GM12878 (cell line): ENCODE measurements around the gene TRIOBP. TPM values are rescaled to one million over a fixed set of nuclear protein-coding genes. Genes with fewer than 3 reads are reported as not detected.
"Not testable (repeated sequence)": the region's sequence is repeated elsewhere in the genome, so short reads cannot be mapped to it uniquely, and the experiment has no call there.

Experiments used
- ATAC-seq: fragments of 200-7000 bp; cut with Tn5 transposase; 3 replicates; pipeline ENCODE4 v1.9.1; 2020; ENCODE audit warnings: mild to moderate bottlenecking, moderate library complexity
- BruUV-seq: library from RNA; stranded (reverse); fragments of 400-500 nt; replicated peaks from 2 replicates; lab custom pipeline; 2021; lab: Mats Ljungman, UMichigan
- CTCF ChIA-PET: fragments of 300-600 bp; sonication (Branson Sonifier 250); formaldehyde crosslinking; extraction: SDS; loops from one replicate; lab custom pipeline; 2021; ENCODE audit warnings: inconsistent platforms; lab: Yijun Ruan, JAX
- POLR2A ChIA-PET: fragments of 350-600 bp; formaldehyde crosslinking; extraction: SDS; loops from one replicate; lab custom pipeline; 2021; ENCODE audit warnings: inconsistent platforms; lab: Charles Lee
- RAD21 ChIA-PET: fragments of 300-600 bp; sonication (Branson Sonifier 250); formaldehyde crosslinking; loops from one replicate; lab custom pipeline; 2023; ENCODE audit warnings: antibody characterized with exemption; ENCODE audit not compliant: unreplicated experiment; lab: Charles Lee
- SMC1A ChIA-PET: fragments of 300-600 bp; sonication (Branson Sonifier 250); formaldehyde crosslinking; loops from one replicate; lab custom pipeline; 2023; ENCODE audit not compliant: unreplicated experiment, uncharacterized antibody; lab: Charles Lee
- DNase-seq: peaks from one replicate; pipeline ENCODE4 v3.0.0-alpha.2; 2011; ENCODE audit warnings: low read depth, low spot score
- FAIRE-seq: peaks from 3 replicates; lab custom pipeline; 2011; peaks lifted over from hg19 to GRCh38; lab: Jason Lieb, UNC
- H2AFZ ChIP-seq: 2 replicates; pipeline ENCODE4 v1.6.0; 2011; ENCODE audit warnings: low read depth, low read length, control low read depth; ENCODE audit not compliant: control insufficient read depth
- H3K27ac ChIP-seq: 2 replicates; pipeline ENCODE4 v1.5.1; 2011; ENCODE audit warnings: control low read depth; ENCODE audit not compliant: control insufficient read depth, insufficient read depth
- H3K27me3 ChIP-seq, 2 experiments: replicated peaks in 1 of 2; 2 replicates each; pipeline versions ENCODE4 v1.6.0 to v1.6.1; 2011; ENCODE audit warnings: low read length in 1 of 2; ENCODE audit not compliant: control insufficient read depth in 2 of 2, insufficient read depth in 2 of 2
- H3K36me3 ChIP-seq, 2 experiments: 2 replicates each; pipeline ENCODE4 v1.5.1; 2011; ENCODE audit warnings: low read length in 1 of 2; ENCODE audit not compliant: control insufficient read depth in 2 of 2, insufficient read depth in 2 of 2
- H3K4me1 ChIP-seq: 2 replicates; pipeline ENCODE4 v1.6.1; 2011; ENCODE audit warnings: mild to moderate bottlenecking, low read length, moderate library complexity, mixed read lengths; ENCODE audit not compliant: control insufficient read depth, insufficient read depth
- H3K4me2 ChIP-seq: 2 replicates; pipeline ENCODE4 v1.6.0; 2011; ENCODE audit warnings: control low read depth; ENCODE audit not compliant: control insufficient read depth, insufficient read depth
- H3K4me3 ChIP-seq: fragments of 200-600 bp; sonication (generic); 2 replicates; pipeline ENCODE4 v1.5.1; 2016
- H3K79me2 ChIP-seq: 2 replicates; pipeline ENCODE4 v1.6.0; 2011; ENCODE audit warnings: low read length; ENCODE audit not compliant: control insufficient read depth, insufficient read depth
- H3K9ac ChIP-seq: 2 replicates; pipeline ENCODE4 v1.8.0; 2011; ENCODE audit warnings: low read length, control low read depth, mixed read lengths; ENCODE audit not compliant: control insufficient read depth, insufficient read depth
- H3K9me3 ChIP-seq: replicated peaks from 3 replicates; pipeline ENCODE4 v1.5.1; 2011; ENCODE audit warnings: mild to moderate bottlenecking, low read length; ENCODE audit not compliant: control insufficient read depth, insufficient read depth
- H4K20me1 ChIP-seq: 2 replicates; pipeline ENCODE4 v1.6.0; 2011; ENCODE audit not compliant: control insufficient read depth, insufficient read depth
- BCLAF1 ChIP-seq: fragments of 450-650 bp; IDR thresholded peaks from 2 replicates; pipeline ENCODE4 v1.6.1; 2017; ENCODE audit warnings: antibody characterized with exemption, mild to moderate bottlenecking, moderate library complexity
- WGBS: methylation state at CpG from one replicate; pipeline ENCODE4 v1.1.6; 2016; ENCODE audit warnings: low lambda C conversion rate; ENCODE audit not compliant: insufficient replicate concordance, insufficient coverage; ENCODE audit errors: missing lambda C conversion rate; 5-methylcytosine and 5-hydroxymethylcytosine counted together
- in situ Hi-C: fragments of 300-500 bp; cut with MboI; formaldehyde crosslinking; loops from 9 replicates; pipeline ENCODE4 v1.14.3; 2018; ENCODE audit warnings: mixed read lengths
- intact Hi-C: fragments of 100-400 bp; cut with micrococcal nuclease; formaldehyde crosslinking; loops from one replicate; pipeline ENCODE4 v1.14.2; 2022; ENCODE audit not compliant: unreplicated experiment
- polyA plus RNA-seq, 11 experiments: library from polyadenylated mRNA; depleted of rRNA in 4 of 11; unstranded in 6 of 11; stranded (reverse) in 5 of 11; fragments of >200 nt; fragmentation: Nextera tagmentation in 4 of 11; fragmentation: Illumina TruSeq in 1 of 11; extraction: Ambion mirVana in 4 of 11; extraction: Trizol in 1 of 11; gene quantifications; 1 replicate in 1 of 11; 2 replicates in 10 of 11; pipeline versions ENCODE4 v1.2.1 to v1.2.3, GENCODE V29; 2011 to 2016; ENCODE audit warnings: inconsistent platforms in 2 of 11, missing spikeins in 2 of 11, low read depth in 1 of 11
- total RNA-seq, 4 experiments: library from RNA; depleted of rRNA in 3 of 4; stranded (reverse); fragments of >200 nt in 3 of 4; fragmentation: Illumina TruSeq in 1 of 4; extraction: Trizol in 1 of 4; gene quantifications; 2 replicates each; pipeline versions ENCODE4 v1.2.1 to v1.2.3, GENCODE V29; 2013 to 2021

The TRIOBP gene
- total and polyA plus RNA-seq, 10 of the 15 experiments (the other 5 are each of a cell fraction or from before 2014, with no cell fraction given): 0.21 to 23.6 (median 11.9) TPM

GRCh38 chr22:37655252-37655563 lies 41.6 kb upstream of the TRIOBP start (continued):
- TF ChIP-seq BCLAF1: no peak

GRCh38 chr22:37656583-37656982 lies 40.3 kb upstream of the TRIOBP start:
- H2AFZ ChIP-seq, H4K20me1 ChIP-seq, DNase-seq, H3K36me3 ChIP-seq, H3K4me2 ChIP-seq, H3K4me3 ChIP-seq, FAIRE-seq, intact Hi-C loops, H3K9ac ChIP-seq, H3K27ac ChIP-seq, in situ Hi-C loops, BruUV-seq, H3K9me3 ChIP-seq, H3K27me3 ChIP-seq, ATAC-seq: not testable (repeated sequence)
- ChIA-PET SMC1A (interaction anchor here (1.0 to 5.7 kb wide), 2 partner anchors 16 to 30 kb away, joined by 4 to 108 read pairs; partner anchors contain the start of gene SH3BP1), RAD21 (interaction anchor here (3.7 to 9.1 kb wide), 2 partner anchors 16 to 31 kb away, joined by 31 to 173 read pairs; partner anchors contain the start of gene SH3BP1), CTCF (interaction anchor here (2.4 to 11.7 kb wide), 3 partner anchors 16 to 64 kb away, joined by 8 to 414 read pairs (median 261); partner anchors contain the start of genes LGALS1, NOL12 and SH3BP1), POLR2A (interaction anchor here (1.2 to 9.6 kb wide), 4 partner anchors 14 to 83 kb away, joined by 3 to 209 read pairs (median 58); partner anchors contain the start of genes LGALS1 and NOL12)
- H3K4me1 ChIP-seq: peaks cover 11% of the 10 kb centered on the region
- WGBS: 97% methylated on average over 4 of the region's 4 CpGs
- peaks cover 31% of the 10 kb centered on the region for H3K79me2 ChIP-seq
